Caki2 (cell line): ENCODE data around the gene STRADA. TPM values are rescaled to one million over a fixed set of nuclear protein-coding genes. Genes with fewer than 3 reads are reported as not detected.

Source experiments
- DNase-seq: peaks from one replicate; pipeline ENCODE4 v3.0.0-alpha.2; 2015; ENCODE audit warnings: low read depth
- in situ Hi-C: cut with HindIII; loops from 2 replicates; pipeline ENCODE4 v1.10.0; 2016; ENCODE audit warnings: low sequenced_read_pairs, low pct_unique_long_range_greater_than_20kb, mixed read lengths
- total RNA-seq: library from RNA; depleted of rRNA; stranded (reverse); fragments of >200 nt; shearing (Covaris generic); gene quantifications from 2 replicates; pipeline ENCODE4 v1.2.3, GENCODE V29; 2014; ENCODE audit warnings: low replicate concordance

The STRADA gene
- total RNA-seq, 1 experiment from 2014 or later, result 17.5 TPM

DNA sequence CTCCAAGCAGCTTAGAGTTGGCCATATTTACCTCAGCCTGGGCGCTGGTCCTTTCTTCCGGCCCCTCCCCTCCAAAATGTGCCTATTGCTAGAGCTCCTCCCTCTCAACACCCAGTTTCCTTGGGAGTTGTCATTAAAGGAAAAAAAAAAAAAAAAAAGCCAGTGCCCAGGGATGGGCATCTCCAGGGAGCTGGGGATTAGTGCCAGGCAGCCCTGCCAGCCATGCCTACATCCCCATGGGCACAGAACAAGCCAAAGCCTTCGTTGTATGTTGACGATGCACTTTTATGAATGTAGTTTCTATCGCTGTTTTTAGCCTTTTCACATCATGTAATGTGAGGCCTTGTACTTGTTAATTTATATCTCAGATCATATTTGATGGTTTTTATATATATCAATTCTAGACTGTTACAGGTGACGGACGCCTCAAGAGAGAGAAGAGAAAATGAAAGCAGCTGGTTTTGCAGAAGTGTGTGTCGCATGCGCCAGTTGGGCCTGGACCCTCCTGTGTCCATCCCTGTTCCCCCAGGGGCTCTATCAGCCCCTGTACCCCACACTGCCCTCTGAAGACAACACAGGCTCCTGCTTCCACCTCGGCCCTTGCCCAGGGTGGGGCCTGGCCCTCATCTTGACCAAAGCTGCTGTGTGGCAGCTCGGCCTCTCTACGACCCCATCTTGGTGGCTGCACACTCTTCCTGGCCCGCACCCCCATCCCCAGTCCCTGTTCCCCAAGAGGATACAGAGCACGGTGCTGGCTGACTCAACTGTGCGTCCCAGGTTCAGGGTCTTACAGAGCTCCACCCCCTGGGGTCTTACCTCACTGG, 46.4 kb downstream of the STRADA start:
- in situ Hi-C loops, result no loop called here

DNA sequence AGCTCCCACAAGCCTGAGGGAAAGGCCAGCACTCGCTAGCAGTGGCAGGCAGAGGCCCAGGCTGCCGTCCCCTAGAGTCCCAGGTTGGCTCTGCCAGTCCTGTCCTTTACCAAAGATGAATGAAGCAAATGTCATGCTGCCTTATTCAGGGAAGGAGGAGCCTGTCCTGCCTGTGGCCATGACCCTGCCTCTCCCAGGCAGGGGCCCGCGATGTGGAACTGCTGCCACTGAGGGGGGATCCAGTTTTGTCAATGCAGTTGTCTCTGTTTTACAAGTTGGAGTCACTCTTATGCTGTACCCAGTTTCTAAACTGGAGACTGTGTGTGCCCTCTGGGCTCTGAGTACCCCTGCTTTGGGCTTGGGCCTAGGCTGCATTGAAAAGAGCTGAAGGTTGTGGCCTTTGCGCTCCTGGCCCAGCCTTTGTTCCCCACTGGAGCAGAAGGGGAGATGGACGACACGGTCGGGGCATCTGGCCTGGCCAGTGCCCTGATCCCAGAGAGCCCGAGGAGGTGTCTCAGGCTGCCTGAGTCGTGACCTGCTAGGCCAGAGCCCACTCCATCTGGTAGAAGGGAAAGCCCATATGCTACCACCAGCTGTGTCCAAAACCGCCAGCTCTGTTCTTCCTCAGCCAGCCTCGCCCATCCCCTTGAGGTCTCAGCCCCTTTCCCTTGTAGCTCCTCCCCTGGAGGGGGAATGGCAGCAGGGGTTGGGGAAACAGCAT, 47.2 kb downstream of the STRADA start:
- in situ Hi-C loops, result no loop called here
- DNase-seq, result no peak

More for the DNA sequence above, 46.4 kb downstream of the STRADA start:
- no peak for DNase-seq

DNA sequence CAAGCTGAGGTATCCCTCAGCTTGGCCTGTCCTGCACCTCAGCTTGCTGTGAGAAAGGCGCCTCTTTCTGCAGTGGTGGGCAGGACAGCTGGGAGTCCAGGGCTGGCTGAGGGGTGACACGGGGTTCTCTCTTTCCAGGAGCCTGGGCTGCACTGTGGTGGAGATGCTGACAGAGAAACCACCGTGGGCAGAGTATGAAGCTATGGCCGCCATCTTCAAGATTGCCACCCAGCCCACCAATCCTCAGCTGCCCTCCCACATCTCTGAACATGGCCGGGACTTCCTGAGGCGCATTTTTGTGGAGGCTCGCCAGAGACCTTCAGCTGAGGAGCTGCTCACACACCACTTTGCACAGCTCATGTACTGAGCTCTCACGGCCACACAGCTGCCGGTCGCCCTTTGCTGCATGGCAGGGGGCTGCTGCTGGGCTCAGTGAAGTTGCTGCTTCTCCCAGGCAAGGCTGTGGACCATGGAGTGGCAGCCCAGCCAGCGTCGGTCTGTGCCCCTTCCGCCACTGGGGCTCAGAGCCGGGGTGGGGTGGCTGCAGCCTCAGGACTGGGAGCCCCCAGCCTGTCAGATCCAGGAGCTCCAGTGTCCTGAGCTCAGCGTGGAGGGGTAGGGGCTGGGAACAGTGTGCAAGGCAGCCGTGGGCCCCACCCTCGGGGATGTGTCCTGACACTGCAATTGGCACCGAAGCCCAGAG, 48.0 kb downstream of the STRADA start:
- DNase-seq, result no peak
- in situ Hi-C loops, result no loop called here

DNA sequence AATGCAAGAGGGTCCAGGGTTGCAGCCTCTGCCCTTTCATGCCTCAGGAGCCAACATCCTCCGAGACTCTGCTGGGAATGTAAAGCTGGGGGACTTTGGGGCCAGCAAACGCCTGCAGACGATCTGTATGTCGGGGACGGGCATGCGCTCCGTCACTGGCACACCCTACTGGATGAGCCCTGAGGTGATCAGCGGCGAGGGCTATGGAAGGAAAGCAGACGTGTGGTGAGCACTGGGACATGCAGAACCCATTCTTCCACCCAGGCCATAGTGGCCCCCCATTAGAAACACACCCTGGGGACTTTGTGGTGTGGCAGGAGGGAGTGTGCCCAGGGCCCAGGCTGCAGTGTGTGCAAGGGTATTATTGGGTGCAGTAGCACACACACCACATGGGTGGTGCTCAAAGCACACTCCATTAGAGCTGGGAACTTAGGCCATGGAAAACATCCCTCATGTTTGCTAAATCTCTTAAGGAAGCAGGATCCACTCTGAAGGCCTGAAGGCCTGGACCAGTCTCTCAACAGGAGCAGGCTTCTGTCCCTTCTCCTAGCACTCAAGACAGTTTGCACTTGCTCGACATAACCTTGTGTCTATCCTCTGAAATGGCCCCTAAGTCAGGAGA, 49.3 kb downstream of the STRADA start:
- in situ Hi-C loops, result no loop called here
- no peak for DNase-seq

DNA sequence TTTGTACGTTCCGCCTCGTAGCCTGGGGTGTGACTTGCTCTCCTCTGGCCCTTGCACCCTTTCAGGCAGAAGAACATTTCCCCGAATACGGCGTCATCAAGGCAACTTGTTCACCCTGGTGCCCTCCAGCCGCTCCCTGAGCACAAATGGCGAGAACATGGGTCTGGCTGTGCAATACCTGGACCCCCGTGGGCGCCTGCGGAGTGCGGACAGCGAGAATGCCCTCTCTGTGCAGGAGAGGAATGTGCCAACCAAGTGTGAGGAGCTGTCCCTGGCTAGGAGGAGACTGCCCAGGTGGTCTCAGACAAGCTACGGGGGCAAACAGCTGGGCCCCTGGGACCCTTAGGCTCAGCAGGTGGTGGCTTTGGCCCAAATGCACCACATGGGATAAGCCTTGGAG, 52.1 kb downstream of the STRADA start:
- no peak for DNase-seq
- in situ Hi-C loops, result no loop called here

DNA sequence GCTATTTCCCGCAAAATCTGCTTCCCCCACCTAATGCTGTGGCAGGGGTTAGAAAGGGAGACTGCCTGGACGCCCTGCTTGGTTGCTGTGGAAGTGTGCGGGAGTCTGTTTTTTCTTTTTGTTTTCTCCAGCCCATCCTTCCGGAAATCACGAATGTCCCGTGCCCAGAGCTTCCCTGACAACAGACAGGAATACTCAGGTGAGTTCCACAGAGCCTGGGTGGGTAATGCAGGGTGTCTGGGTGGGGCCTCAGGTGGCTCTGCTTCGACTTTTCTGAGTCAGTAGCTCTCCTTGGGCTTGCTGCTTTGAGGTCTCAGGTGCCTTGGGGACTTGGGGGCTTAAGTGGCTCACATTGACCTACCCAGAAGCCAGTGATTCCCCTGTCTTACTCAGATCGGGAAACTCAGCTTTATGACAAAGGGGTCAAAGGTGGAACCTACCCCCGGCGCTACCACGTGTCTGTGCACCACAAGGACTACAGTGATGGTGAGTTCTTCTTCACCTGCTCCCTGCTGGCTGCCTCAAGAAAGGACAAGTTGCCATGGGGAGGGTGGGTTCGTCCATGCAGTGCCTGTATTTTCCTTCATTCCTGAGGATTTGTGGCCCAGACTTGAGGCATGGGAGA, 53.1 kb downstream of the STRADA start:
- in situ Hi-C loops, result no loop called here
- DNase-seq, result no peak

DNA sequence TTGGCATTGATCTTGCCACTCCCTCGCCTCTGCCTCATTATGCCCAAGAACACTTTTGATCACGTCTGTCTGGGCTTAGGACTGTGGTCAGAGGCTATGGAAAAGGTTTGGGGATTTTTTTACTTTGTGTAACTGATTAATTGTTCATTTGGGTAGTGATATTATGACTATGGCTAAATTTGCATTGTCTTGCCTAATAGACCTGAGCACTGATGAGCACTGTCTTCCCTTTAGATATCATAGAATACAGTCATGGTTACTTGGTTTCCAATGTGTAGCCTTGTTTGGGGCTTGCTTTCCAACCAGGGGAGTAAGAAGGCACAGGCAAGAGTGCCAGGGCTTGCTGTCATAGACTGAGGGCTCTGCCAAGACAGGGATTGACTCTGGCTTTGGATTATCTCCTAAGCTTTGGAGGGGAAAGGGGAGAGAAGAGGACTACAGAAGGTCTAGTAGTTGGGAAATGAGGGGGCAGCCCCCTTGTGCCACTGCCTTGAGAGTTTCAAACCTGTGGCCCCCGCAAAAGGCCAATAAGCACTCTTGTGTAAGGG, 55.4 kb downstream of the STRADA start:
- no peak for DNase-seq
- in situ Hi-C loops, result no loop called here

DNA sequence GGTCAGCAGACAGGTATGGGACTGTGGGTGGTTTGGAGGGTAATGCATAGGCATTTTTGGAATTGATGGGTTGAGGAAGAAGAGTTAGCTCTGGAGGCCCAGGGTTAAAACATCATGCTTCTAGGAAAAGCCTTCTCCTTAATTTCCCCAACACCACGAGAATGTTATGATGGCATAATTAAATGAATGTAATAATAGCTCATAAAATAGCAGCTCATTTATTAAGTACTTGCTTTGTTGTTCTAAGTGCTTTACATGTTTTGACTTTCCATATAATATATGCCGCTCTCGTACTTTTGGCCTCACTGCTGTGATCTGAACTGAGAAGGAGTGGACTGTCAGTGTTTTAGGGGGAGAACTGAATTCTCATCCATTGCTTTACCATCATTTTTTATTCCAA, 56.0 kb downstream of the STRADA start:
- no peak for DNase-seq
- in situ Hi-C loops, result no loop called here

DNA sequence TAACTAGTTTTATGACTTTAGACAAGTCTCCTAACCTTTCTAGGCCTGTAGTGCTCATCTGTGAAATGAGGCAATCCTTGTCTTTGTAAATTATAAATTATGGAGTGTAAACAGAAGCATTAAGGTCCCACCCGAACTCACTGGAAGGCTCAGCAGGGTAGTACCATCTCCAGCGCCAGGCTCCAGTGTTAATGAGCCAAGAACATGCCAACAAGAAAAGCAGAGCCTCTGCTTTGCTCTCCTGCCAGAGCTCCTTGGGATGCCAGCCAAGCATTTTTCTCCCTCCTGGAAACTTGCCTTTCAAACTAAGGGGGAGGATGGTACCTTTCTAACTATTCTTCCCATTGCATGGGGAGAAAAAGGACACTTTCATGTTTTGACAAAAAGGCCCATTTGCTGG, 56.6 kb downstream of the STRADA start:
- no peak for DNase-seq
- in situ Hi-C loops, result no loop called here

DNA sequence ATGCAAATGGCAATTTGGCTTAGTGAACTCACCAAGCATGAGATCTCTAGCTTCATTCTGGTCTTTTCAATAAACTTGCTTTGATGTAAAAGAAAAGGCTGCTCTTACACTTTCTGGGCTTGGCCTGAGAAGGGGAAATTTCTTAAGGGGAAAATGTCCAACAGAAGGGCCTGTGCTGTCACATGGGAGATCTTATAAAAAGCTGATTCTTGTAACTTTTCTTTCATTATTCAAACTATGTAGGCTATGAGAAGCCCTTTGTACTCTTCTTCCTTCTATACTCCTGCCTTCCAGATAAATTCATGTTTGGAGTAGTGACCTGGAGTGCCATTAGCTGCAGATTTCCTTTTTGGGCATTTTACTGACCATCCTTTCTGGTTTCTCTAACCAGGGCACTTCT, 58.6 kb downstream of the STRADA start:
- DNase-seq, result no peak
- in situ Hi-C loops, result no loop called here

DNA sequence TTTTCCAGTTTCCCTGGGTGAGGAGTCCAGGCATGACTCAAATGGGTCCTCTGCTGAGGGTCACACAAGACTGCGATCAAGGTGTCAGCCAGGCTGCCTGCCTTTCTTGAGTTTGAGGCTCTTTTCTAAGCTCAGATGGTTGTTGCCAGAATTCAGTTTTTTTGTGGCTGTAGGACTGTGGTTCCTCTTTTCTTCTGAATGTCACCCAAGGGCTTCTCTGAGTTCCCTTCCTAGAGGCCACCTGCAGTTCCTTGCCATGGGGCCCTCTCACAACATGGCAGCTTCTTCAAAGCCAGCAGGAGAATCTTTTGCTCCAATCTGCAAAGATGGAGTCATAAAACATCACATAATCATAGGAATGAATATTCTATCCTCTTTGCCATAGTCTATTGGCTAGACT, 59.2 kb downstream of the STRADA start:
- no peak for DNase-seq
- in situ Hi-C loops, result no loop called here

DNA sequence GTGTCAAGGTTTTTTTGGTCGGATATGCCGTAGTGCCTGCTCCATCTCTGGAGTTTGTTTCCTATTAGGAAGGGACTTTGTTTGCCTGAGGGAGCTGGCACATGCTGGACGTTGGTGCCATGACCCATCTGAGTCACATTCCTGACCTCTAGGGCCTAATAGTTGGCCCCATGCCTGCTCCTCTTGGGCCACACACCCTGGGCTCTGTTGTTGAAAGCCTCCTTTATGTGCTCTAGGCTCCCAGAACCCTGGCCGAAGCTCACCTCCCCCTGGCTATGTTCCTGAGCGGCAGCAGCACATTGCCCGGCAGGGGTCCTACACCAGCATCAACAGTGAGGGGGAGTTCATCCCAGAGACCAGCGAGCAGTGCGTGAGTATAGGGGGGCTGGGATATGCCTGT, 60.1 kb downstream of the STRADA start:
- in situ Hi-C loops, result no loop called here
- DNase-seq, result no peak

DNA sequence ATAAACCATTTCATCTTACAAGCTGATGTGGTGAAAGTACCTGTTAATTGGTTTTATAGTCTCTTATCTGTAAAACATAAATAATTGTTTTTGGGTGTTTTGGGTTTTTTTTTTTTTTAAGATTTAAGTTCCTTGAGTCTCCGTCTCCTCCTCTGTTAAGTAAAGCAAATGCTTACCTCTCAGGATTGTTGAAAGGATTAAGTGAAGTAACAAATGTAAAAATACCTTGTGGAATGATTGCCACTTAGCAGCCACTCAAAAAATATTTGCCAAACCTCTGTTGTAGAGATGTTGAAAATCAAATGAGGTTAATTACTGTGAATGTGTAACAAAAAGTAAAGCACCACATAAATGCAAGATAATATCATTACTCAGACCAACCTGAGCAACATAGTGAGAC, 60.9 kb downstream of the STRADA start:
- no peak for DNase-seq
- in situ Hi-C loops, result no loop called here

DNA sequence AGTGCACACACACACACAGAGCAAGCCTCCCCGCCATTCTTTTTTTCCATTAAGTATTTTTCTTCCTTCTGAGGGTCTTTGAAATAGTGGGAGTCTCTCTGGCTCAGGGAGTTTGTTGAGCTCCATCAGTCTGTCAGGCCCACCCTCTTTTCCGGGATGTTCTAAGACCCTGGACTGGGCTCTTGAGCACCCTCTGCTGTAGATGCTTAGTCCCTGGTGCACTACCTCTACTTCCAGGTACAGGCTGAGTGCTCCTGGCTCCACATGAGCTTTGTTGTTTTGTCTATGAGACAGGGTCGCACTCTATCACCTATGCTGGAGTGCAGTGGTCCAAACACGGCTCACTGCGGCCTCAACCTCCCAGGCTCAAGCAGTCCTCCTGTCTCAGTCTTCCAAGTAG, 62.4 kb downstream of the STRADA start:
- no peak for DNase-seq
- in situ Hi-C loops, result no loop called here

DNA sequence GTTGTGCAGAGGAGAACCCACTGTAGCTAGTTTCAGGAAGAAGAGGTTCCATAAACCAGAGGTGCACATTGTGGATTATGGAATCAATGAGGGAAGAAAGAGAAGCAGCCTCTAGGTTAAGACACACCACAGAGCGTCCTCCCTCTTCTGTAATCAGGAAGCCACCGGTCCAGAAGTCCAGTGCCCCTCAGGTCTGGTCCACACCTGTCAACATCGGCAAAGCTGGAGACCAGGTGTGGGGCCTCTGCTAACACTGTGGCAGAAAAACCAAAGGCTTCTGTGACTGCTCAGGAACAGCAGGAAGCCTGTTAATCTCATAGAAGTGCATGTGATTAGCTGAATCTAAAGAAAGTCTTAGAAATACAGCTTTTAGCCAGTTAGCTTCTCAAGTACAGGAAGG, 65.0 kb downstream of the STRADA start:
- in situ Hi-C loops, result no loop called here
- no peak for DNase-seq

DNA sequence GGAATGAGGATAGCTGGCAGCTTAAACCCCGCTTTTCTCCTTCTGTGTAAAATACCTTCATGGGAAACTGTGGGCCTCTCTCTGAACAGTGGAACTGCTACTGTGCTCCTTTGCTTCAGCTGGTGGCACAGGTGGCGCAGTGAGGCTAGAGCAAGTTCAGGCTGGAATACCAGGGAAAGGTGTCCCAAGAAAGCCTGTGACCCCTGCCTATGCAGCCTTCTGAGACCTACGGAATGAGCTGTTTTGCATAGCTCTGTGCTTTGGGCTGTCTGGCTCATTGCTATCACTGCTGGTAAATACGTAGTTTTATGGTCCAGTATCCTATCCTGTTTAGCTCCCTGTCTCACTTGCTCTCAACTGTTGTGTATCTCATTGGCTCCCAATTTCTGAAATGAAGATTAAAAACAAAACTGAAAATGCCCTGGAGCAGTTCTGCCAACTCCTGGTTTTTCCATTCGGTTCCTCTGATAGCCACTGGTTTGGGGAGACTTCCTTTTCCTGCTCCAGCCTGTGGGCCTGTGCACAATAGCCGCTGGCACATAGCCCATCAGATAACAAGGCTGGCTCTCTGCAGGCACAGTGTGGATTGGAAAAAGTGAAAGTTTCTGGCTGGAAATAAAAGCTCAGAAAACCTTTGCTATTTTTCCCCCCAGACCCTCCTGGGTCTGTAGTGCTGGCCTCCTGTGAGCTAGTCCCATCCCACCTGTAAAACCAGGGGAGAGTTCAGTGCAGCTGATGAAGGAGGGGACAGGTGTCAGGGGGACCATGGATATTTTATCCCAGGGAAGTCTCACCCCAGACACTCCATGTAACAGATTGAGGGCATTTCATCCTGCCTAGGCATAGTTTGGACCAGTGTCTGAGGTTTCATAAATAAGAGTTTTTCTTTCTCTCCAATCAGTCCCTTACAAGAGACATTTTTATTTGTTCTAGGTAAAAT, 65.7 kb downstream of the STRADA start:
- DNase-seq, result peak; percentile 57
- in situ Hi-C loops, result no loop called here

DNA sequence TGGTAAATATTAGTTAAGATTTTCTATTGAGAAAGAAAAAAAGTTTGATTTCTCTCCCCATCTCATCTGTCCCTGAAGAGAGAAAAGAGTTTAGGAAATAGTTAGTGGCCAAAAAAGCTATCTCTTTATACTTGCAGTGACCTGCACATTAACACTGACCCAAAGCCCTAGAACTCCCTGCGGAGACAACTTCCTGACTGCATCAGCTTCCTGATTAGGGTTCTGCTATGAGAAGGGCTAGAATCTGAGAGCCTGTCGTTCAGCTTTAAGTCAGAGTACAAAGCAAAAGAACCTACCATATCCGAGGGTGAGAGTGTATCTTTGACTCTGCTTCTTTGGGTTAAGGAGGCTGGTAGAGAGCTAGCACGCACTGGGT, 66.4 kb downstream of the STRADA start:
- no peak for DNase-seq
- in situ Hi-C loops, result no loop called here
